Pancreas (tissue), 10 donors: ENCODE data around the gene KCNJ14. TPM values are rescaled to one million over a fixed set of nuclear protein-coding genes. Genes with fewer than 3 reads are reported as not detected.
A peak's percentile ranks its signal among the peaks of the same experiment; 100 is the strongest.

Experiments
- ATAC-seq, 4 donors: fragments of 200-7000 bp; cut with Tn5 transposase; one replicate each; pipeline versions ENCODE4 v1.8.0 to v1.9.1; 2020; ENCODE audit warnings: mild to moderate bottlenecking in 4 of 4, moderate library complexity in 4 of 4
- DNase-seq, 6 donors: peaks; one replicate each; pipeline ENCODE4 v3.0.0-alpha.2; 2020
- FAIRE-seq: peaks from 2 replicates; lab custom pipeline; 2012; peaks lifted over from hg19 to GRCh38; lab: Jason Lieb, UNC
- H3K27ac ChIP-seq, 4 donors: fragments of 200-600 bp; sonication (generic); 1 replicate in 3 of 4; 2 replicates in 1 of 4; pipeline versions ENCODE4 v1.5.0 to v1.8.0; 2020
- H3K27me3 ChIP-seq, 4 donors: fragments of 200-600 bp; one replicate each; pipeline ENCODE4 v1.8.0; 2021
- H3K36me3 ChIP-seq, 3 donors: fragments of 200-600 bp; sonication (generic) in 1 of 3; one replicate each; pipeline versions ENCODE4 v1.5.0 to v1.8.0; 2020 to 2021
- H3K4me1 ChIP-seq, 3 donors: fragments of 200-600 bp; one replicate each; pipeline ENCODE4 v1.8.0; 2021
- H3K4me3 ChIP-seq, 4 donors: fragments of 200-600 bp; sonication (generic) in 2 of 4; one replicate each; pipeline versions ENCODE4 v1.5.0 to v1.8.0; 2020 to 2021
- H3K9me3 ChIP-seq, 4 donors: fragments of 200-600 bp; one replicate each; pipeline ENCODE4 v1.8.0; 2021
- CTCF ChIP-seq, 4 donors: fragments of 200-600 bp; sonication (generic) in 3 of 4; IDR thresholded peaks; one replicate each; pipeline versions ENCODE4 v1.5.0 to v1.8.0; 2021; ENCODE audit warnings: antibody characterized with exemption in 4 of 4
- WGBS, 2 donors: extraction: QIAGEN DNeasy Blood & Tissue Kit; methylation state at CpG; one replicate each; pipeline ENCODE4 v1.1.7; 2013; 5-methylcytosine and 5-hydroxymethylcytosine counted together
- intact Hi-C, 3 donors: fragments of 100-400 bp; cut with DNase I; formaldehyde crosslinking; loops; one replicate each; pipeline versions ENCODE4 v1.11.1 to v1.14.2; 2022
- polyA plus RNA-seq, 2 donors: library from polyadenylated mRNA; stranded (reverse); fragments of 200-250 nt; gene quantifications; one replicate each; pipeline ENCODE4 v1.2.3, GENCODE V29; 2013
- total RNA-seq, 6 donors: library from RNA; stranded (reverse); fragmentation: NEBNext Ultra II Directional in 4 of 6; extraction: Animal tissue kit (Norgen Biotek cat#: 25700) in 4 of 6; gene quantifications; one replicate each; pipeline versions ENCODE4 v1.2.1 to v1.2.4, GENCODE V29; 2021 to 2023
- donor health status: healthy with polysubstance abuse.
- donor health status: DM: no; HTN: no; CAD: no; lungs with moderate emphysema.
- donor health status: DM: no; HTN: no; CAD: no.
- donor health status: control.
- donor health status: control.
- donor health status: Bipolar disorder and iron deficiency.
- donor health status: DM: yes; HTN: yes; CAD: no.
- donor health status: DM: no; HTN: no; CAD: no.
- donor health status: DM: no; HTN: no; CAD: no.
- donor health status: DM: yes; HTN: yes; CAD: no.

The KCNJ14 gene
- total and polyA plus RNA-seq, 8 donors, result 0.20 to 0.59 (median 0.42) TPM

- no peaks in the 10 kb centered on the region for H3K9me3 ChIP-seq
- H3K27ac ChIP-seq, result no peak overlapping the region
- no peak for ATAC-seq
- H3K36me3 ChIP-seq, result peaks cover 0 to 10% (median 8%) of the 10 kb centered on the region in 3 donors
- H3K4me3 ChIP-seq, result no peak overlapping the region
- WGBS, 2 donors, result 49 to 59% methylated on average over 16 of the region's 16 CpGs
- TF ChIP-seq CTCF (IDR thresholded peaks at IDR 0.05), result no peak
- DNase-seq, result peak in 3 of 6 donors; percentile 53 to 55 (median 54)
- no peak for FAIRE-seq
- H3K27me3 ChIP-seq, result no peaks in the 10 kb centered on the region
- intact Hi-C loops, result no loop called here
- H3K4me1 ChIP-seq, result peaks cover 0 to 6% (median 6%) of the 10 kb centered on the region in 3 donors
Observed at GRCh38 chr19:48466561-48467325, 11.4 kb downstream of the KCNJ14 start.

- peaks cover 3 to 29% (median 16%) of the 10 kb centered on the region in 3 donors for H3K36me3 ChIP-seq
- peak overlapping the region; percentile 81 to 98 (median 86) for H3K4me3 ChIP-seq
- FAIRE-seq (peak; percentile 99), ATAC-seq (peak; percentile 89 to 95 (median 92)), DNase-seq (peak; percentile 95 to 100 (median 100))
- peak overlapping the region; percentile 89 to 96 (median 92) for H3K27ac ChIP-seq
- WGBS, 2 donors, result 0% methylated on average over 36 of the region's 36 CpGs
- no peaks in the 10 kb centered on the region for H3K27me3 ChIP-seq
- TF ChIP-seq CTCF (IDR thresholded peaks at IDR 0.05), result no peak
- intact Hi-C loops, result no loop called here
- H3K9me3 ChIP-seq, result no peaks in the 10 kb centered on the region
- peaks cover 0 to 6% (median 6%) of the 10 kb centered on the region in 3 donors for H3K4me1 ChIP-seq
Observed at GRCh38 chr19:48468772-48469288, 13.5 kb downstream of the KCNJ14 start.

GRCh38 chr19:48469289-48469881, 14.0 kb downstream of the KCNJ14 start, which contains the start of gene CYTH2:
CYTH2 (plus strand) TSS chr19:48469369; CDS start chr19:48469508, 139 bp downstream.
- ATAC-seq (peak; percentile 71 to 77 (median 74)), DNase-seq (peak; percentile 79 to 92 (median 86)), FAIRE-seq (no peak)
- peak within 1 kb of the TSS; percentile 89 to 96 (median 92) for H3K27ac ChIP-seq
- H3K4me3 ChIP-seq, result peak within 1 kb of the TSS; percentile 81 to 98 (median 86)
- H3K4me1 ChIP-seq, result peaks cover 0 to 6% (median 6%) of the 10 kb centered on the region in 3 donors
- peaks cover 3 to 32% (median 22%) of the 10 kb centered on the region in 3 donors for H3K36me3 ChIP-seq
- H3K9me3 ChIP-seq, result no peaks in the 10 kb centered on the region
- intact Hi-C loops, result no loop called here
- TF ChIP-seq CTCF (IDR thresholded peaks at IDR 0.05), result no peak
- H3K27me3 ChIP-seq, result no peaks in the 10 kb centered on the region
- 0% methylated on average over 49 to 64 of the region's 66 CpGs for WGBS, 2 donors

GRCh38 chr19:48469934-48470680, 14.7 kb downstream of the KCNJ14 start:
- ATAC-seq, result no peak
- intact Hi-C loops, result no loop called here
- Histone ChIP-seq H3K9me3 (no peaks in the 10 kb centered on the region), H3K4me1 (peaks cover 0 to 6% (median 6%) of the 10 kb centered on the region in 3 donors), H3K36me3 (peaks cover 3 to 38% (median 28%) of the 10 kb centered on the region in 3 donors), H3K27me3 (no peaks in the 10 kb centered on the region), H3K27ac (peak overlapping the region in 3 of 4 donors; percentile 91 to 96 (median 94)), H3K4me3 (peak overlapping the region; percentile 81 to 98 (median 86))
- no peak for TF ChIP-seq CTCF (IDR thresholded peaks at IDR 0.05)
- WGBS, 2 donors, result 46 to 47% methylated on average over 20 of the region's 20 CpGs
- peak in 1 of 6 donors; percentile 61 for DNase-seq
- FAIRE-seq, result no peak
